Thyroid gland (tissue), 4 donors: ENCODE data around the gene GP9.

Experiments
- CTCF ChIP-seq, 6 experiments: fragments of 200-600 bp in 3 of 6; fragments of 450-650 bp in 3 of 6; sonication (generic) in 3 of 6; IDR thresholded peaks; one replicate each; pipeline ENCODE4 v1.5.1; 2016 to 2019; ENCODE audit warnings: antibody characterized with exemption in 6 of 6, mild to moderate bottlenecking in 2 of 6, inconsistent platforms in 1 of 6, moderate library complexity in 1 of 6
- POLR2A ChIP-seq, 2 donors: fragments of 450-650 bp; IDR thresholded peaks; one replicate each; pipeline ENCODE4 v1.6.1; 2017; ENCODE audit warnings: antibody characterized with exemption in 2 of 2, mild to moderate bottlenecking in 2 of 2, moderate library complexity in 1 of 2

- TF ChIP-seq CTCF (IDR thresholded peaks at IDR 0.05) (no peak), POLR2A (IDR thresholded peaks at IDR 0.05) (no peak)
Observed at GRCh38 chr3:129017484-129017899, 43.1 kb upstream of the GP9 start.
